ENCODE measurements around the gene B3GNT3.

The B3GNT3 gene, protein sequence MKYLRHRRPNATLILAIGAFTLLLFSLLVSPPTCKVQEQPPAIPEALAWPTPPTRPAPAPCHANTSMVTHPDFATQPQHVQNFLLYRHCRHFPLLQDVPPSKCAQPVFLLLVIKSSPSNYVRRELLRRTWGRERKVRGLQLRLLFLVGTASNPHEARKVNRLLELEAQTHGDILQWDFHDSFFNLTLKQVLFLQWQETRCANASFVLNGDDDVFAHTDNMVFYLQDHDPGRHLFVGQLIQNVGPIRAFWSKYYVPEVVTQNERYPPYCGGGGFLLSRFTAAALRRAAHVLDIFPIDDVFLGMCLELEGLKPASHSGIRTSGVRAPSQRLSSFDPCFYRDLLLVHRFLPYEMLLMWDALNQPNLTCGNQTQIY

DNA sequence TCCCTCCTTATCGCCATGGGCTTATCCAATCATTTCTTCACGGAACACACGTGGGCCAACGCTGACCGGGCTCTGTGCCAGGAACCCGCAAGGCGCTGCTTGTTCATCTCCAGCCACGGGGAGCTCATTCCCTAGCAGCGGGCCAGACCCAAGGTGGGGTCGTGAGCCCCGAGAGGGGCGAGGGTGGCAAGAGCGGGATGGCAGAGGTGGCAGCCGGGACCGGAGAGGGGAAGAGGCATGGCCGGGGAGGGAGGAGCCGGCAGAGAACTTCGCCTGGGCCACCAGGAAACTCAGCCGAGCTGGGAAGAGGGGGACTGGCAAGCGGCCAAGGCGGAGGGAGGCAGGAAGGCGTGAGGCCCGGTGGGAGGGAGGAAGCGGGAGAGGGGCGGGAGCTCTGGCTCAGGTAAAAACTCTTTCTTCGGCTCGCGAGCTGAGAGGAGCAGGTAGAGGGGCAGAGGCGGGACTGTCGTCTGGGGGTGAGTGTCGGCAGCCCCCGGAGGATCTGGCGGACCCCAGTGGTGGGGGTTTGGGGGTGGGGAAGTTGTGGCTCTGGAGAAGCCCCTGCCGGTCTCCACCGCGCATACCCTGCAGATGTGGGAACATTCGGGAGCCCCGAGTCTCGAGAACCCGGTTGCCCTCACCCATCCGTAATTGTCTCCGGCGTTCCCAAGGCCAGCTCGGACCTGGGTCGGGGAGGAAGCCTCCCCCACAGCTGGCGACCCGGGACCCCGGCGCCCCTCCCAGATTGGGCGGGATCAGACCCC, at the start of gene B3GNT3:
B3GNT3 (plus strand) TSS at position 408 of the 764 bp plus-strand sequence. CDS start 12,670 bp downstream, outside the sequence.
- no peaks in the 10 kb centered on the region for H3K36me3 ChIP-seq (ENCODE audit: low read depth)
- H3K9me3 ChIP-seq (ENCODE audit: severe bottlenecking), result no peaks in the 10 kb centered on the region
- peak within 1 kb of the TSS; percentile 85 for H3K27ac ChIP-seq (ENCODE audit: poor library complexity, severe bottlenecking)
- TF ChIP-seq, protein P1, sequence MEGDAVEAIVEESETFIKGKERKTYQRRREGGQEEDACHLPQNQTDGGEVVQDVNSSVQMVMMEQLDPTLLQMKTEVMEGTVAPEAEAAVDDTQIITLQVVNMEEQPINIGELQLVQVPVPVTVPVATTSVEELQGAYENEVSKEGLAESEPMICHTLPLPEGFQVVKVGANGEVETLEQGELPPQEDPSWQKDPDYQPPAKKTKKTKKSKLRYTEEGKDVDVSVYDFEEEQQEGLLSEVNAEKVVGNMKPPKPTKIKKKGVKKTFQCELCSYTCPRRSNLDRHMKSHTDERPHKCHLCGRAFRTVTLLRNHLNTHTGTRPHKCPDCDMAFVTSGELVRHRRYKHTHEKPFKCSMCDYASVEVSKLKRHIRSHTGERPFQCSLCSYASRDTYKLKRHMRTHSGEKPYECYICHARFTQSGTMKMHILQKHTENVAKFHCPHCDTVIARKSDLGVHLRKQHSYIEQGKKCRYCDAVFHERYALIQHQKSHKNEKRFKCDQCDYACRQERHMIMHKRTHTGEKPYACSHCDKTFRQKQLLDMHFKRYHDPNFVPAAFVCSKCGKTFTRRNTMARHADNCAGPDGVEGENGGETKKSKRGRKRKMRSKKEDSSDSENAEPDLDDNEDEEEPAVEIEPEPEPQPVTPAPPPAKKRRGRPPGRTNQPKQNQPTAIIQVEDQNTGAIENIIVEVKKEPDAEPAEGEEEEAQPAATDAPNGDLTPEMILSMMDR (IDR thresholded peaks at IDR 0.05; ENCODE audit: poor library complexity, severe bottlenecking), result no peak
- peaks cover 33% of the 10 kb centered on the region for H3K4me1 ChIP-seq (ENCODE audit: insufficient read depth, poor library complexity, severe bottlenecking)
- peak; percentile 88 for DNase-seq (ENCODE audit: low spot score)
- H3K4me3 ChIP-seq (ENCODE audit: severe bottlenecking), result peak within 1 kb of the TSS; percentile 58
- ATAC-seq (ENCODE audit: low read depth), result peak; percentile 58
- no peaks in the 10 kb centered on the region for H3K27me3 ChIP-seq (ENCODE audit: insufficient read depth, poor library complexity, severe bottlenecking)

DNA sequence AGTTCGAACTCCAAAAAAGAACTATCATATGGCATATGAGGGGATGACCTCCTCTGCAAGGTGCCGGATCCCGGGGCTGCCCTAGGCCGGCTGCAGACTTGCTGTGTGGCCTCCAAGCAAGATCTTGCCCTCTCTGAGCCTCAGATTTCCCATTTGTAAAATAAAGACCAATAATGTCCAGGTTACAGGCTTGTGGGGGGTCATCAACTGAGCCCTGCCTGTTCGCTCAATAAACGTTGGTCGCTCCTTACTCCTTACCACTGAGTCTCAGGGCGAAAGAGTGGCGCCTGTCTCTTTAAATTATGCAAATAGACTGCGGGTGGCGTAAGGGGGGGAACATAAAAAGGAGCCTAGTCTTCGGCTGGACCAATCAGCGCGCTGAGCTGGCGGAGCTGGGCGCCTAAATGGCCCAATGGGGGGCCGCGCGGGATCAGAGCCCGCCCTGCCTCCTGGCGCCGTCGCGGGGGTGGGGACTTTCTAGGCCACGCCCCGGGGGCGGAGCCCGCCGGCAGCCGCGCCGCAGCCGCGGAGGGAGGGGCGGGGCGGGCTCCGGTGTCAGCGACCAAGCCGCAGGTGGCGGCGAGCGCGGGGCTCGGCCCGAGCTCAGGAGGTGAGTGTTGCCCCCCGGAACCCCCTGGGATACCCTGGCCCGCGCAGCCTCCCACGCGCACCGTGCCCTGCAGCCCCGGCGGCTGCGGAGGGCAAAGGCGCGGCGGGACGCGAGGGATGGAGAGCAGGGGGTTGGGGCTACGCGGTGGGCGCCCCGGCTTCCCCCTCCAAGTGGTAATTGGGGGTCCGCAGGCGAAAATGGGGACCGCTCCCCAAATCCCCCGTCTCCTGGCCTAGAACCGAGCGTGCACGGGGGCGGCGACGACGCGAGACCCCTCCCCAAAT, 47.5 kb upstream of the B3GNT3 start:
- peak; percentile 99 for ATAC-seq (ENCODE audit: low read depth)
- Histone ChIP-seq H3K27ac (ENCODE audit: poor library complexity, severe bottlenecking) (no peak overlapping the region), H3K9me3 (ENCODE audit: severe bottlenecking) (no peaks in the 10 kb centered on the region), H3K4me1 (ENCODE audit: insufficient read depth, poor library complexity, severe bottlenecking) (no peaks in the 10 kb centered on the region), H3K36me3 (ENCODE audit: low read depth) (no peaks in the 10 kb centered on the region), H3K4me3 (ENCODE audit: severe bottlenecking) (peak overlapping the region; percentile 36), H3K27me3 (ENCODE audit: insufficient read depth, poor library complexity, severe bottlenecking) (no peaks in the 10 kb centered on the region)
- TF ChIP-seq, protein P1 (IDR thresholded peaks at IDR 0.05; ENCODE audit: poor library complexity, severe bottlenecking), result no peak
- peak; percentile 95 for DNase-seq (ENCODE audit: low spot score)

DNA sequence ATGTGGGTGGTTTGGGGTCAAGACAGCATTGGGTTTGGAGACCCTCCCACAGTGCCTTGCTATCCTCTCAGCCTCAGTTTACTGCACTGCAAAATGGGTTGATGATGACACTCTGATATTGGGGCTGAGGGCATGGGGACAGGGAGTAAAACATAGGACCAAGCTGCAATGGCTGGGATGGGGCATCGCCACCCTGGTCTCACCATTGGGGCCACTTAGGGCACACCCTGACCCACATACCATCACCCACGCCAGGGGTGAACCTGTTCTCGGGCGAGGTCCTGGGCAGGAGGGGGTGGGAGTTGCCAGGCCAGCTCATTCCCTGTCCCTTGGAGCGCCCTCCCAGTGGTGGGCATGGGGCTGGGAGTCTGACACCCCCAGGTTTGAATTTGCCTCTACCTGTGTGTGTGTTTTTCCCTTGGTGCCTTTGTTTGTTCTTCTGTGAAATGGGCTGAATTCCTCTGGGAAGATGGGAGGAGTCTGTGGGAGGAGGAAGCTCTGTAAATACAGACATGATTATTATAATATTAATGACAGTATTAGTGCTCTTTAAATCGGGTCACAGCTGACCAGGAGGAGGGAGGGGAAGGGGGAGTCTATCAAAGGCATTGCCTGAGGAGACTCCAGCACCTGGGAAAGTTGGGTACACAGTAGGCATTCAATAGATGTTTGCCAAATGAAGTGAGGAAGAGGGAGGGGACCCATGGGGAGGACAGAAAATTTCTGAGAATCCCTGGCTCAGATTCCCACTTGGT, 45.9 kb upstream of the B3GNT3 start:
- Histone ChIP-seq H3K36me3 (ENCODE audit: low read depth) (no peaks in the 10 kb centered on the region), H3K27me3 (ENCODE audit: insufficient read depth, poor library complexity, severe bottlenecking) (no peaks in the 10 kb centered on the region), H3K27ac (ENCODE audit: poor library complexity, severe bottlenecking) (no peak overlapping the region), H3K9me3 (ENCODE audit: severe bottlenecking) (no peaks in the 10 kb centered on the region), H3K4me3 (ENCODE audit: severe bottlenecking) (no peak overlapping the region), H3K4me1 (ENCODE audit: insufficient read depth, poor library complexity, severe bottlenecking) (no peaks in the 10 kb centered on the region)
- ATAC-seq (ENCODE audit: low read depth) (no peak), DNase-seq (ENCODE audit: low spot score) (no peak)
- TF ChIP-seq, protein P1 (IDR thresholded peaks at IDR 0.05; ENCODE audit: poor library complexity, severe bottlenecking), result no peak

DNA sequence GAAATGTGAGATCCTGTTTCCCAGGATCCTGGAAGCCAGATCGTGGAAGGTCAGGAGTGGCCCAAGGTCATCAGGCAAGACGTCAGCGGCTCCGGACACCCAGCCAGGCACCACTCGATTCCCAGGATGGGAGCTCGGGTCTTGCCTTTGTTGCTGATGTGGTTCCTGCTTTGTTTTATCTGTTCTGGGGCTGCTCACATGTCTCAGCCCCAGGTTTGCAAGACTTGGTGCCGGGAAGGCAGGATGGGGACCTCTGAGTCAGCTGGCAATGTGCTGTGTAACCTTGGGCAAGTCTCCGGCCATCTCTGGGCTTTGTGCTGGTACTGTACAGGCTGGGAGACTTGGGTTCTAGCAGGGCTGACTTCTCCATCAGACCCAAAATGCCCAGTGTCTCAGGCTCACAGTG, 45.0 kb upstream of the B3GNT3 start:
- H3K9me3 ChIP-seq (ENCODE audit: severe bottlenecking), result no peaks in the 10 kb centered on the region
- H3K27me3 ChIP-seq (ENCODE audit: insufficient read depth, poor library complexity, severe bottlenecking), result no peaks in the 10 kb centered on the region
- ATAC-seq (ENCODE audit: low read depth) (no peak), DNase-seq (ENCODE audit: low spot score) (no peak)
- TF ChIP-seq, protein P1 (IDR thresholded peaks at IDR 0.05; ENCODE audit: poor library complexity, severe bottlenecking), result no peak
- no peak overlapping the region for H3K4me3 ChIP-seq (ENCODE audit: severe bottlenecking)
- no peaks in the 10 kb centered on the region for H3K36me3 ChIP-seq (ENCODE audit: low read depth)
- peaks cover 1% of the 10 kb centered on the region for H3K4me1 ChIP-seq (ENCODE audit: insufficient read depth, poor library complexity, severe bottlenecking)
- H3K27ac ChIP-seq (ENCODE audit: poor library complexity, severe bottlenecking), result no peak overlapping the region

All from RWPE2 (cell line).